Gastrocnemius medialis (tissue), 4 donors: ENCODE results near the gene FABP6. TPM values are rescaled to one million over a fixed set of nuclear protein-coding genes. Genes with fewer than 3 reads are reported as not detected.

ENCODE experiments used
- ATAC-seq, 2 donors: fragments of 150-250 bp; one replicate each; pipeline ENCODE4 v1.9.1; 2016
- DNase-seq, 2 donors: peaks; one replicate each; pipeline ENCODE4 v3.0.0-alpha.2; 2019
- H3K27ac ChIP-seq, 4 donors: fragments of 200-600 bp; sonication (generic); 1 replicate in 1 of 4; 2 replicates in 3 of 4; pipeline ENCODE4 v1.5.1; 2016 to 2018; ENCODE audit warnings: mild to moderate bottlenecking in 2 of 4, moderate library complexity in 1 of 4
- H3K27me3 ChIP-seq, 3 donors: fragments of 200-600 bp; sonication (generic) in 2 of 3; 1 replicate in 1 of 3; 2 replicates in 2 of 3; pipeline versions ENCODE4 v1.5.1 to v1.6.0; 2016 to 2019; ENCODE audit warnings: mild to moderate bottlenecking in 1 of 3, moderate library complexity in 1 of 3
- H3K36me3 ChIP-seq, 2 donors: fragments of 200-600 bp; sonication (generic) in 1 of 2; one replicate each; pipeline ENCODE4 v1.5.1; 2017 to 2018
- H3K4me1 ChIP-seq, 2 donors: fragments of 200-600 bp; sonication (generic) in 1 of 2; one replicate each; pipeline ENCODE4 v1.5.1; 2016 to 2017; ENCODE audit warnings: mild to moderate bottlenecking in 2 of 2
- H3K4me3 ChIP-seq, 4 donors: fragments of 200-600 bp; sonication (generic) in 3 of 4; 1 replicate in 1 of 4; 2 replicates in 3 of 4; pipeline ENCODE4 v1.5.1; 2016 to 2019; ENCODE audit warnings: mild to moderate bottlenecking in 2 of 4
- H3K9me3 ChIP-seq, 3 donors: fragments of 200-600 bp; sonication (generic) in 2 of 3; 1 replicate in 1 of 3; 2 replicates in 2 of 3; pipeline ENCODE4 v1.5.1; 2016 to 2019
- POLR2A ChIP-seq, 2 donors: fragments of 450-650 bp; IDR thresholded peaks; one replicate each; pipeline ENCODE4 v1.6.1; 2017; ENCODE audit warnings: antibody characterized with exemption in 2 of 2, mild to moderate bottlenecking in 2 of 2, moderate library complexity in 2 of 2
- in situ Hi-C, 4 donors: fragments of 200-750 bp; cut with MboI; loops; one replicate each; pipeline versions ENCODE4 v1.15.0 to v1.8.0; 2017; ENCODE audit warnings: low sequenced_read_pairs in 4 of 4
- intact Hi-C: fragments of 100-400 bp; cut with DNase I; formaldehyde crosslinking; loops from one replicate; pipeline ENCODE4 v1.15.1; 2023; ENCODE audit warnings: low total_unique reads
- total RNA-seq, 4 donors: library from RNA; depleted of rRNA; stranded (reverse); fragments of >200 nt; gene quantifications; one replicate each; pipeline versions ENCODE4 v1.1.0 to v1.2.3, GENCODE V29; 2016
- TF ChIP-seq, protein P1 (sequence below), 5 experiments: fragments of 450-650 bp in 3 of 5; fragments of 200-600 bp in 2 of 5; sonication (generic) in 2 of 5; IDR thresholded peaks in 4 of 5; conservative IDR thresholded peaks in 1 of 5; 1 replicate in 4 of 5; 2 replicates in 1 of 5; pipeline ENCODE4 v1.5.1; 2016 to 2019; ENCODE audit warnings: antibody characterized with exemption in 5 of 5, mild to moderate bottlenecking in 3 of 5, moderate library complexity in 3 of 5

The FABP6 gene
- total RNA-seq, 4 donors from 2014 or later = not detected

DNA sequence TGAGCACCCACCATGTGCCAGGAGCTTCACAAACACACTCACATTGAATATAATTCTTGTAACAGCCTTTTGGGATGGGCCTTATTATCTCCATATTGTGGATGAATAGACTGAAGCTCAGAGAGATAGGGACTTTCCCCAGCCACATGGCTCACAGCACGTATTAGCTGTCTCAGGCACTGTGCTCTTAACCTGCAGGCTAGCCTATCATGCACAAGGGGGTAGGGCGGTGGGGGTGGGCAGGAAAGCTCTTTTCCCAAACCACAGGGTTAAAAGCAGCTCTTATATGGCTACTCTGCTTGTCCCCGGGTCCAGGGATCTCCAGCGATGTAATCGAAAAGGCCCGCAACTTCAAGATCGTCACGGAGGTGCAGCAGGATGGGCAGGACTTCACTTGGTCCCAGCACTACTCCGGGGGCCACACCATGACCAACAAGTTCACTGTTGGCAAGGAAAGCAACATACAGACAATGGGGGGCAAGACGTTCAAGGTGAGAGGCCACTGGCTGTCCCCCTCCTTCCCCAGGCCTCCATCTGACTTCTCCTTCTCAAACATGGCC, 2.6 kb downstream of the FABP6 start:
- H3K36me3 ChIP-seq = no peaks in the 10 kb centered on the region
- H3K27ac ChIP-seq = no peak overlapping the region
- no peaks in the 10 kb centered on the region for H3K27me3 ChIP-seq
- no peak overlapping the region for H3K4me3 ChIP-seq
- DNase-seq = no peak
- intact Hi-C loops (no loop called here), in situ Hi-C loops (no loop called here)
- no peak for ATAC-seq
- no peak for TF ChIP-seq POLR2A (IDR thresholded peaks at IDR 0.05)
- TF ChIP-seq, protein P1, sequence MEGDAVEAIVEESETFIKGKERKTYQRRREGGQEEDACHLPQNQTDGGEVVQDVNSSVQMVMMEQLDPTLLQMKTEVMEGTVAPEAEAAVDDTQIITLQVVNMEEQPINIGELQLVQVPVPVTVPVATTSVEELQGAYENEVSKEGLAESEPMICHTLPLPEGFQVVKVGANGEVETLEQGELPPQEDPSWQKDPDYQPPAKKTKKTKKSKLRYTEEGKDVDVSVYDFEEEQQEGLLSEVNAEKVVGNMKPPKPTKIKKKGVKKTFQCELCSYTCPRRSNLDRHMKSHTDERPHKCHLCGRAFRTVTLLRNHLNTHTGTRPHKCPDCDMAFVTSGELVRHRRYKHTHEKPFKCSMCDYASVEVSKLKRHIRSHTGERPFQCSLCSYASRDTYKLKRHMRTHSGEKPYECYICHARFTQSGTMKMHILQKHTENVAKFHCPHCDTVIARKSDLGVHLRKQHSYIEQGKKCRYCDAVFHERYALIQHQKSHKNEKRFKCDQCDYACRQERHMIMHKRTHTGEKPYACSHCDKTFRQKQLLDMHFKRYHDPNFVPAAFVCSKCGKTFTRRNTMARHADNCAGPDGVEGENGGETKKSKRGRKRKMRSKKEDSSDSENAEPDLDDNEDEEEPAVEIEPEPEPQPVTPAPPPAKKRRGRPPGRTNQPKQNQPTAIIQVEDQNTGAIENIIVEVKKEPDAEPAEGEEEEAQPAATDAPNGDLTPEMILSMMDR (IDR thresholded peaks at IDR 0.05 in 4 of 5, conservative IDR thresholded peaks at IDR 0.05 in 1 of 5) = no peak
- H3K4me1 ChIP-seq = no peaks in the 10 kb centered on the region
- H3K9me3 ChIP-seq = no peaks in the 10 kb centered on the region

DNA sequence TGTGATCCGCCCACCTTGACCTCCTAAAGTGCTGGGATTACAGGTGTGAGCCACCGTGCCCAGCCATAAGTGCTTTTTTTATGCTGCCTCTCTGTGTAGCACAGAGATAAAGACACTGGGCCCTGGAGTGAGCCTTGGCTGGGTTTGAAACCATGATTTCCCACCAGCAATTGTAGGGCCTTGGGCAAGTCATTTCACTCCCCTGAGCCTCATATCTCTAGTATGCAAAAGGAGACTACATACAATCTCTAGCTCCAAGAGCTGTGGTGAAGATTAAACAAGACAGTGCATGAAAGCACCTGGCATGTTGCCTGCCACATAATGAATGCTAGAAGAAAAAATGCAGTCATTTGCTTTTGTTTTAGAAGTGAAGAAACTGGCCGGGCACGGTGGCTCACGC, 3.9 kb downstream of the FABP6 start:
- no peak for TF ChIP-seq POLR2A (IDR thresholded peaks at IDR 0.05)
- TF ChIP-seq, protein P1 (IDR thresholded peaks at IDR 0.05 in 4 of 5, conservative IDR thresholded peaks at IDR 0.05 in 1 of 5) = no peak
- DNase-seq (no peak), ATAC-seq (no peak)
- Histone ChIP-seq H3K36me3 (no peaks in the 10 kb centered on the region), H3K27ac (no peak overlapping the region), H3K4me1 (no peaks in the 10 kb centered on the region), H3K4me3 (no peak overlapping the region), H3K27me3 (no peaks in the 10 kb centered on the region), H3K9me3 (no peaks in the 10 kb centered on the region)
- in situ Hi-C loops (no loop called here), intact Hi-C loops (no loop called here)

DNA sequence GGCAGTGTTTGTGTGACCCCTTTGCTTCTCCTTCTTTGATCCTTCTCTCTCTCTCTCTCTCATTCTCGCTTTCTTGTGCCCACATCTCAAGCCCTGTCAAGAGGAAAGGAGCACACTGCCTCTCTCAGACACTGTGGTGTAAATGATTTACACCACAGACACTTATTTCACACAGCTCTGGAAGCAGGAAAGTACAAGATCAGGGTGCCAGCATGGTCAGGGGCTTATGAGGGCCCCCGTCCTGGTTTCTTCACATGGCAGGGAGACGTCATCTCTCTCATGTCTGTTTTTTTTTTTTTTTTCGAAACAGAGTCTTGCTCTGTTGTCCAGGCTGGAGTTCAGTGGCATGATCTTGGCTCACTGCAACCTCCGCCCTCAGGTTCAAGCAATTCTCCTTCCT, 6.4 kb downstream of the FABP6 start:
- TF ChIP-seq POLR2A (IDR thresholded peaks at IDR 0.05) = no peak
- TF ChIP-seq, protein P1 (IDR thresholded peaks at IDR 0.05 in 4 of 5, conservative IDR thresholded peaks at IDR 0.05 in 1 of 5) = no peak
- intact Hi-C loops = no loop called here
- in situ Hi-C loops = no loop called here
- H3K27ac ChIP-seq = no peak overlapping the region
- DNase-seq (no peak), ATAC-seq (no peak)
- H3K27me3 ChIP-seq = no peaks in the 10 kb centered on the region
- no peaks in the 10 kb centered on the region for H3K36me3 ChIP-seq
- H3K9me3 ChIP-seq = no peaks in the 10 kb centered on the region
- no peaks in the 10 kb centered on the region for H3K4me1 ChIP-seq
- H3K4me3 ChIP-seq = no peak overlapping the region

DNA sequence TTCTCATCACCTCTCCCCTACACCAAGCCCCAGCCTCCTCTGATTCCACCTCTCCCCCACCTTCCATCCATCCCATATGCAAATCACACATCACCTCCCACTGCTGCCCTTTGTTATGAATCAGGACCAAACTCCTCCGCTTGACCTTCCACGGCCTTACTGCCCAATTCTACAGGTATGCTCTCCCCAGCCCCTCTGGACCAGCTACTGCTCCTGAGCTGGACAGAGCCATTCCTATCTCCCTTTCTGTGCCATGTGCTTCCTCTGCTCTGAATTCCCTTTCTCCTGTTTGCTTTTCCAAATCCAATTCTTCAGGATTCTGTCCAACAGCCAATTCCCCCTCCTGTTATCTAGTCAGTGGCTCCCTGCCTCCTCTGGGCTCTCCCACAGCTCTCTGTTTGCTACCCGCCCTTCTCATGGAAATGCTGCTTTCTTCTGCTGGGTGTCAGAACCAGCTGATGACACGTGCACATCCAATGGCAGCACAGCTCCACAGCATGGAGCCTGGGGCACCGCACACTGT, 8.3 kb downstream of the FABP6 start:
- DNase-seq (no peak), ATAC-seq (no peak)
- H3K27me3 ChIP-seq = no peaks in the 10 kb centered on the region
- TF ChIP-seq, protein P1 (IDR thresholded peaks at IDR 0.05 in 4 of 5, conservative IDR thresholded peaks at IDR 0.05 in 1 of 5) = no peak
- TF ChIP-seq POLR2A (IDR thresholded peaks at IDR 0.05) = no peak
- no peak overlapping the region for H3K4me3 ChIP-seq
- H3K9me3 ChIP-seq = no peaks in the 10 kb centered on the region
- in situ Hi-C loops = no loop called here
- H3K27ac ChIP-seq = no peak overlapping the region
- H3K4me1 ChIP-seq = no peaks in the 10 kb centered on the region
- intact Hi-C loops = no loop called here
- H3K36me3 ChIP-seq = no peaks in the 10 kb centered on the region

DNA sequence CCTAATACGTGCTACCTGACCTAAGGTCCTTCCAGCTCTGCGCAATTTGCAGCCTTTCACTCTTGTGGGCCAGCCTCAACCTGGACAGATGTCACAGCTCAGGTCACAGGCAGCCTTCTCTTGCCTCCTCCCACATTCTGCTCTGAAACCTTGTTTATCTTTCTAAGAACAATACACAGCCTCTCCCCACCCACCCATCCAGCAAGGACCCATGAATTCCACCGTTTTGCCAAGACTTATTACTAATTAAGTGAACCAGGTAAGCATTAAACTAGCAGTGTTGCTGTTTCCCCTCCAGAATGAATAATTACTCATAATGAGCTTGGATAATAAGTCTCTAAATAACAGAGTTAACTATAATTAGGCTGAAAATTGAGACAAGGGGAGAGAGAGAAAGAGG, 11.0 kb downstream of the FABP6 start:
- intact Hi-C loops = no loop called here
- ATAC-seq = no peak

More for the DNA sequence above, 11.0 kb downstream of the FABP6 start:
- no peak for DNase-seq
- Histone ChIP-seq H3K9me3 (no peaks in the 10 kb centered on the region), H3K36me3 (no peaks in the 10 kb centered on the region), H3K4me3 (no peak overlapping the region), H3K27ac (no peak overlapping the region), H3K27me3 (no peaks in the 10 kb centered on the region), H3K4me1 (no peaks in the 10 kb centered on the region)
- TF ChIP-seq, protein P1 (IDR thresholded peaks at IDR 0.05 in 4 of 5, conservative IDR thresholded peaks at IDR 0.05 in 1 of 5) = no peak
- TF ChIP-seq POLR2A (IDR thresholded peaks at IDR 0.05) = no peak
- in situ Hi-C loops = no loop called here
